GM21526 (cell line): ENCODE results near the gene SGCA.

Experiments used
- ATAC-seq: cut with Tn5 transposase; IDR thresholded peaks from one replicate; pipeline ENCODE4 v1.9.1; 2021; ENCODE audit warnings: moderate library complexity; ENCODE audit not compliant: unreplicated experiment, low FRiP score

SGCA gene

DNA sequence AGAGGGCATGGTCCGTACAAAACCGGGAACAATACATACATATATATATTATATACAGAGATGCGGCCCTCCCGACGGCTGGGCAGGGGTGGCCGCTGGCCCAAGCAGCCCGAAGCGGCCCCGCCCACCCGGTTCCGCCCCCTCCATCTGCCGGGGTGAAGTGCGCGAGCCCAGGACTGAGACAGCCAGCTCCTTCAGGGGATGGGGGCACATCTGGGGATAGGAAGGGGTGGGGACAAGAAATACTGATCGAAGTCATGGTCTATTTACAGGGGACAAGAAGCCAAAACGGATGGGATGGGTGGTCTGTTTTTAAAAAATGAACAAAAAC is 32.1 kb upstream of the SGCA start:
- ATAC-seq, result no peak

DNA sequence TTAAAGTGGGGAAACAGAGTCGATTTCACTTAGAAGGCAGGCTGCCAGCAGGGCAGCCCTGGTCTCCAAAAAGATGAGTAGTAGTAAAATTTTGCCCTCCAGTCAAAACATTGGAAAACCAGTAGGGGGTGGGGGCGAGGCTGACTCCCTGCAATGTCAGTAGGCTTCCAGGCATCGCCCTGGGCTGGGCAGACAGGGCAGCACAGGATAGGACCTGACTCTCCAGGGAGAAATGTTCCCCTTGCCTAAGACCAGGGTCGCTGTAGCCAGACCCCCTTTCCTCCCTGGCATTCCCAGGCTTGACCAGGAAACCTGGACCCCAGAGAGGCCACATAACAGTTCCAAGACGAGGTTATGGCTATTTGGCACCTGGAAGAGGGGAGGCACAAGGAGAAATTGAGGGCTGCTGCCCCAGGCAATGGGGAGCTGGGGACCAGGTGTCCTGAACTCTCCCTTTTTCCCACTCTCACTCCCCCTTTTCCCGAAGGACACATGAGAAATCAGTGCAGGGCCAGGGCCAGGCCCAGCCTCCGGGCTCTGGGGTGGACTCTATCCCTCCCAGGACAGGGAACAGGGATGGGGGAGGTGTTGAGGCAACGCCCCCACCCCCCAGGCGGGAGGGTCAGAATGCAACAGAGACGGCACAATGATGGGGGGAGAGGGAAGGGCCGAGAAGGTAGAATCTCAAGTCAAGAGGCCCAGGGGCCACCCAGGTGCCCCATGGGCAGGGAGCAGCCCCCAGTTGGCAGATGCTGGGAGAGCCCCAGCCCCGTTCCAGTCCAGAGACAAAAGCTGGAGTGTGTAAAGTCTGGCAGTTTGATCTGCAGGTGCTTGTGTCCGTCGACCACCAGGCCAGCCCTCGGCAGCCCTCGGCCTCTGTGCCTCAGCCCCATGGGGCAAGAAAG is 31.3 kb upstream of the SGCA start:
- no peak for ATAC-seq

DNA sequence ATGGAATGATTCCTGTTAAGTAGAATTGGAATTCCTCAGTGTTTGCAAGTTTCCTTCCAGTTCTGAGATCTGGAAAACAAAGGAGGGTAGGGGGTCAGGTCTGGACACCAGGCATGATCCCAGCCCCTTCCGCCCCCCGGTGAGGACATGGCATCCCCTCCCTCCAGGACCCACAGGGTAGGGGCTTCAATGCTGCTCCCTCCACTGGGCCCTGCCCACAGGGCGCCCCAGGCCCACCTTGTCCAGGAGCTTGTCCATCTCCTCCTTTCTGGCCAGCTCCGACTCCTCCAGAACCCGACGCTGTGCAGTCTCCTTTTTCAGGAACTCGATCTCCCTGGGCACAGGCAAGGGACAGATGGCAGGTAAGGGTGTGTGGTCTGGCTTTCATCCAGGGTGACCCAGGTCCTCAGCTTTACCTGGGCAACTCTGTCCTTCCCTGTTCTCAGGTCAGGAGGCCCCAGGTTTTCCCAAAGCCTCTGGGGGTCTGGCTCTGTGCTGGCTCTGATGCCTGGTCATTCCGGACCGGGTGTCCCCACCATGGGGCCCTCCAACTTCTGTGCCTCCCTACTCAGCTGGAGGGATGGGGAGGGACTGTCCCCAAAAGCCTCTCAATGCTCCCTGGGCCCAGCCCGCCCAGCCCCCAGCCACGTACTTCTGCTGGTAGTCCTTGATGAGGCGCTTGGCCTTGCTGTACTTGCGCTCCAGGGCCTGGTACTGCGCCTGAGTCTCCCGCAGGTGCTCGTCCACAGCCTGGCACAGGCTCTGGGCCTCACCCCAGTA is 30.3 kb upstream of the SGCA start:
- ATAC-seq, result no peak

DNA sequence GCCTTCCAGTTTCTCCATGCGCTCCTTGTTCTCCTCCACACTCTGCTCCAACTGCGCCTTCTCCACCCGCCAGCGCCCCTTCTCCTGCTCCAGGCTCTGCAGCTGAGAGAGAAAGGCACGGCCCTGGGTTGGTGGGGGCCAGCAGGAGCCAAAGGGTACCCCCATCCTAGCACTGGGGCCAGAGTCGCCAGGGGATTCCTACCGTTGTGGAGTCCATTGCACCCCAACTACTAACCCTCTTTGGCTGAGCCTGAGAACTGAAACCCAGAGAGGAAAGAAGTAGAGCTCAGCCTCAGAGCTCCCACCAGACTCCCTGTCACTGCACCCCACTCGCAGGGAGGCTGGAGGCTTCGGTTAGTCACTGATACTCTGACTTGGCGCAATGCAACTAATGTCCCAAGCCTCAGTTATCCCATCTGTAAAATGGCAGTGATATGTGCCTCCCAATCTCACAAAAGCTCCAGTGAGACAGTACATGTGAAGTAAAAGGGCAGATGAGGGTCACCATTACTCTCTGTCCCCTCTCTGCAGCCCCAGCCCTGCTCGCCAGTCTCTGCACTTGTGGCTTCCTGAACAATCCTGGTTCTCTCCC is 29.6 kb upstream of the SGCA start:
- ATAC-seq, result no peak

DNA sequence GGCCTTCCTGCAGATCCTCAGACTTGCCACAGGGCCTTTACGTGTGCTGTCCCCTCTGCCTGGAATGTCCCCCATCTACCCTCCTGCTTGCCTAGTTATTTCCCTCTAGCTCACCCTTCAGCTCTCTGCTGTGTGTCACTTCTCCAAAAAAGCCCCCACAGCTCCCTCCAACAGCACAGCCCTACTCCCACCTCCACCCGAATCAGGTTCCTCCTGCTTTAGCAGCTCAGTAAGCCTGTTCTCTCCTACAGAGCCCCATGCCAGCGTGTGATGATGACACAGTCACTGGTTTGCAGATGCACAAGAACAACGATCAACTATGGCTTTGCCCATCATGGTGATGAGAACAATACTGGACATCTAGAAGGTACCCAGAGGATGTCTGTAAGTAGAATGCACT is 28.8 kb upstream of the SGCA start:
- ATAC-seq, result no peak

DNA sequence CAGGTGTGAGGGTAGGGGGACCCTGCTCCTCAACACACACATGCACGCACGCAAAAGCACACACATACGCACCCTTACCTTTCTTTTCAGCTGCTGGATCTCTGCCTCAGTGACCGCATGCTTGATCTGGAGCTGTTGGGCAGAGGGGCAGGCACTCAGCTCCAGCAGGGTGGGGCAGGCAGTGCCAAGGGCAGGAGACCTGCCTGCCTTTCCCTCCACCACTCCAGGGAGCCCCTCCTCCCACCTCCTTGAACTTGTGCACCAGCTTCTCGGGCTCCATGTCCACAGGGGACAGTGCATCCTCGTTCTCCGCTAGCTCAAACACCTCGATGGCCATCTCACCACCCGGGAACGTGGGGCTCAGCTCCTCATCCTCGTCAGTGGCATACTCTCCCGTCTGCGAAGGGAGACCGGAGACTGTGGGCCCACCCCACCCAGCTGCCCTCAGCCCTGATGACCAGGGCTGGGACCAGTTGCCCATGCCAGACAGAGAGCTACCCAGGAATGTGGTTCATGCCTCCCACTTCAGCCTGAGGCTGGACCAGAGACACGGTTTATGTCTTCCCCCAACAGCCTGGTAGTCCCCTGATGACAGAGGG is 26.5 kb upstream of the SGCA start:
- ATAC-seq, result no peak

DNA sequence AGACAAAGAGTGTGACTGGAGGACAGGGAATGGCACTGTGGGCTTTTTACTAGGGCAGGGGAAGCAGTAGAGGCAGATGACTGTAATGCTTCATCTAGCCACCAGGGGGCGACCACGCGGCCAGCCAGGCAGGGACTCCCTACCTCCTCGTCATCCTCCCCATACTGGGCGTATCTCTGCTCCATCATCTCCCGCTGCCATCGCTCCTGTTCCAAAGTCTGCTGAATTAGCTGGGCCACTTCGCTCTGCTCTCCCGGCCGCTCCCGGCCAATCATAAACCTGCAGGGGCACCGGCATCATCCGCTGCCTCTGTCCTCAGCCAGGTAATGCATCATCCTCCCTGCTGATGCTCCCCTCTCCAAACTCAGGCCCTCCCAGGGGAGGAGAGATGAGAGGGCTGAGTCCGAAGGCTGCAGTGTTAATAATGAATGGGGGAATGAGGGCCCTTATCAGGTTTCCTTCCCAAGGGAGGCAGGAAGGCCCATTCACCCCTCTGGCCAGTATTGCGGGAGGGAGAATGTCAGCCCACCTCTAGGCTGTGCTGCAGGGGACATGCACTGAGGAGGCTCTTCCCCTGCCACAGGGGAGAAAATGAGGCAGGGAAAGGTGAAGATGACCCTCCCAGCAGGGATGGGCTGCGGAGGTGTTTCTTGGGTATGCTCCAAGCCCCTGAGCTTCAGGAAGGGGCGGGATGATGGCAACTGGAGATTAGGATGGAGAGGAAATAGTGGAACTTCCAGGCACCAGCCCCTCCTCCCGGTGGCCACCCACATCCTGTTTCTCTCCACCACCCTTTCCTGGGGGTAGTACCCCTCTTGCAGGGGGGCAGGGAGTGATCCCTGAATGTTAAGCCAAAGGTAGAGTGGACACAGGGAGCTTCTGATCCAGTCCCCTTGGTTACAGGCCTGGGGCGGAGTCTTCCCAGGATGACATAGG is 25.6 kb upstream of the SGCA start:
- no peak for ATAC-seq

DNA sequence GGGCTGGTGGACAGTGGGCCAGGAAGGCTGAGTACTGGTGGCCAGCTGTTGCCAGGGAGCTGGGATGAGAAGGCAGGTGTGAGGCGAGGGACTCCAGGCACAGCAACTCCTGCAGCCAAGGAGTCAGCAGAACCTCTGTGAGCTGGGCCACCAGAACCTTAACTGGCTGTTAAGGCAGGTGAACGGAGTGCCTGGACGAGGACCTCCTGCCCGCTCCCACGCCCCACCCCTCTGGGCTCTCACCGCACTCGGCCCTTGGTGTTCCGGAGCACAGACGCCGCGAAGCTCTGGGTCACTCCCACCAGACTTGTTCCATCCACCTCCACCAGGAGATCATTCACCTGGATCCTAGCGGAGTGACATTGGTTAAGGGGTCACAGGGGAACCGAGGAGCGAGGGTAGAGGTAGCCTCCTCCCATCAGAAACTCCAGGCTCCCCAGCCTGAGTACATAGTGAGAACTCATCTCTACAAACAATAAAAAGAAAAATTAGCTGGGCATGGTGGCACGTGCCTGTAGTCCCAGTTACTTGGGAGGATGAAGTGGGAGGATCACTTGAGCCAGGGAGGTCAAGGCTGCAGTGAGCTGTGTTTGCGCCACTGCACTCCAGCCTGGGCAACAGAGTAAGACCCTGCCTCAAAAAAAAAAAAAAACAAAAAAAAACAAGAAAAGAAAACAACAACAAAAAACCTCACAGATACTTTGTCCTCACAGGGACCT is 24.6 kb upstream of the SGCA start:
- no peak for ATAC-seq

DNA sequence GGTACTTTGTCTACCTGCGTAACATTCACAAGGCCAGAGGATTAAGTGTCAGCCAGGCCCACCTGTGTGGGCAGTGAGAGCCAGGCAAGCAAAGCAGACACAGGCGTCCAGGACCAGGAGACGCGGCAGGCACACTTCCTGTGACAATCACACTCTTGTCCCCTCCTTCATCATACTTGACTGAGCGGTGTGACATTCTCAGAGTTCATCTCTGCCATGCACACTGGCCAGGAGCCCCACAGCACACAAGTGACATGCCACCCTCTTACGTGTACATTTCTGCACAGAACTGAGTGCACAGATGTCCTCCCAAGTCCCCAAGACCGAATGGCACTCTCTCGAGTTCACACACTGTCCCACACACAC is 24.1 kb upstream of the SGCA start:
- no peak for ATAC-seq

DNA sequence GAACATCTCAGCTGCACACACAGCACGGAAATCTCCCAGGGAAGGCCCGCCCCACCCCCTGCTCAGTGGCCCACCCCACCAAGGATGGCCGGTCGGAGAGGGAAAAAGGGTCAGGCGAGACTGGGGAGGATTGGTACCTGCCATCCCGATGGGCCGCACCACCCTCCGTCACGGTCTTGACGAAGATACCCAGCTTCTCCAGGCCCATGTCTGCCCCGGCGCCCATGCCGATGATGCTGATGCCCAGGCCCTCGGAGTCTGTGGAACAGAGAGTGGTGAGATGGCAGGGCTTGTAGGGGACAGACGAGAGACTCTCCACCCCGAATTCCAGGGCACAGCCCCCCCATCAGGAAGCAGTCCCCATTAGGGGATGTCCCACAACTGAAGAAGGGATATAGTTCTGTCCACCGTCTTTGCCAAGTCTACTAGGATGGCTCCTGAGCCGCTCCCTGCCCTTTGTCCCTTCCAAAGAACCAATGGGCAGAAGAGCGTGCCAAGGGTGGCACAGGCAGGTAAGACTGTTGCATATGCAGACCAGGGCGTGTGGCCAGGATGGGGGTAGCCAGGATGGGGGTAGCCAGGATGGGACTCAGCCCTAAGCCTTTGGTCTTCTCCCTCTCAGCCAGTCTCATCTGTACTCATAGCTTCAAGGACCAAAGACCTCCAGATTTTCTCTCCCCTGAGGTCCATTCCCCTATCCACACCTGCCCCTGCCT is 22.2 kb upstream of the SGCA start:
- no peak for ATAC-seq

DNA sequence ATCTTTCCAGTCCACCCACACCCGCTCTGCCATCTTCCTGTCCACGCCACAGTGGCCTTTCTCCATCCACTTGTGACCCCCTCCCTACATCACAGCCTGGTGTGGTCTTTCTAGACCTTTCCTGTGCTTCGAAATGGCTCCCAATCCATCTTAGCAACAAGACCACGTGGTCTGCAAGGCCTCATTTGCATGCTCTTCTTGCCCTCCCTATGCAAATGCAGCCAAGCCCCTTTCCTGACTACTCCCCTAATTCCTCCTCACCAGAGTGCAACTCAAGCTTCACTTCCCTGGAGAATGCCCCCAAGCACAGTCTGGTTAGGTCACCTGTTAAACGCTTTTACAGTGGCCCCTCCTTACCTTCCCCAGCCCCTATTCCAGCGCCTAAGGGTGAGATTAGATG is 21.4 kb upstream of the SGCA start:
- ATAC-seq, result no peak

DNA sequence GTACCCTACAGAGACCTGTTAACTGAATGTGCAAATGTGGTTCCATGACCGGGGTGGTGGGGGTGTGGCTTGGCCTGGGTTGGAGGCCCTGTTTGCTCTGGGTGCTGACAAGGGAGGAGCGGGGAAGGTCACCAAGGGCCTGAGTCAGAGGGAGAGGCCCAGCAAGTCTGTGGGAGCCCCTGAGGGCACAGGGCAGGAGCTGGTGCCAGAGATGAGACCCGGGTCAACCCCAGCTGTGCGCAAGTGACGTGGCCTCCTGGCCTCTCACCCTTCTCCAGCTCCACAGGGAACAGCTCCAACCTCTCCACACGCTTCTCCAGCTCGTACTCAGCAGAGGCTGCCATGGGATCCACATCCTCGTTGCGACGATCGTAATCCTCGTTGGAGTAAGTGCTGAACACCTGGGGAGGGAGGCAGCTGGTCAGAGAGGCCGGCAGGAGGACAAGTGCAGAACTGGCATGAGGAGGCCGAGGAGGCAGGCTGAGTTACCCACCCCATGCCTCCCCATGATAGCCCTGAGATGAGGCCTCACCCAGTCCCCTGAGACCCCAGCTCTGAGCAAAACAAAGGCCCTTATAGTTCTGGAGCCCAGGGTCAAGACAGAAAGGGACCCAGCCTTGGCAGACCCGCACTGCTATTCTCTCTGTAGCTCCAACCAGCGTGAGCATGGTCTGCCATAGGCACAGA is 20.8 kb upstream of the SGCA start:
- no peak for ATAC-seq

DNA sequence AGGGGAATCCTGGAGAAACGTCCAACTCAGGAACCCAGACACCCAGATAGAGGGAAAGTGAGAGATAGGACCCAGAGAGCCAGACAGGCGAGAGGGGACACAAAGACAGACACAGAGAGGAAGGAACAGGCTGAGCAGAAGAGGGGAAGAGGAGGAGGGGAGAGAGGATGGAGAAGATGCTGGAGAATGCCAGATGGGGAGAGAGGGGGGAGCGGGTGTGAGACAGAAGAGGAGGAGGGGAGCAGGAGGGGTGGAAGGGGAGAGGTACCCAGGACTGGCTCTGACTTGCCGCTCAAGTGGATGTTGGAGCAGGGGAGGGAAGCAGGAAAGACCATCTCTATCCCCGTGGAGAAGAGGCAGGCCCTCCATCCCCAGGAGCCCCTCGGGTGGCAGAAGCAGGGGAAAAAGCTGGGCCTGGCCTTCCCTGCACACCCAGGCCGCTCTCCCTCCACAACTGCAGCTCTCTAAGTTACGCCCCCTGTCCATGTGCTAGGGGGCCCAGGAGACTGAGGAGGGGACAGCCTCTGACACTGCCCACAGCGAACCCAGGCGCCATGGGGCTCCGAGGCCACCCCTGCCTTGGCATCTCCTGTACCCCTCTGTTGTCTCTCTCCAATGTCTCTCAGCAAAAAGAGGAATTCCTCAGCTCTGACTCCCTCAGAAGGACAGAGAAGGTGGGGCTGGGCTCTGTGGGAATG is 20.1 kb upstream of the SGCA start:
- ATAC-seq, result no peak

DNA sequence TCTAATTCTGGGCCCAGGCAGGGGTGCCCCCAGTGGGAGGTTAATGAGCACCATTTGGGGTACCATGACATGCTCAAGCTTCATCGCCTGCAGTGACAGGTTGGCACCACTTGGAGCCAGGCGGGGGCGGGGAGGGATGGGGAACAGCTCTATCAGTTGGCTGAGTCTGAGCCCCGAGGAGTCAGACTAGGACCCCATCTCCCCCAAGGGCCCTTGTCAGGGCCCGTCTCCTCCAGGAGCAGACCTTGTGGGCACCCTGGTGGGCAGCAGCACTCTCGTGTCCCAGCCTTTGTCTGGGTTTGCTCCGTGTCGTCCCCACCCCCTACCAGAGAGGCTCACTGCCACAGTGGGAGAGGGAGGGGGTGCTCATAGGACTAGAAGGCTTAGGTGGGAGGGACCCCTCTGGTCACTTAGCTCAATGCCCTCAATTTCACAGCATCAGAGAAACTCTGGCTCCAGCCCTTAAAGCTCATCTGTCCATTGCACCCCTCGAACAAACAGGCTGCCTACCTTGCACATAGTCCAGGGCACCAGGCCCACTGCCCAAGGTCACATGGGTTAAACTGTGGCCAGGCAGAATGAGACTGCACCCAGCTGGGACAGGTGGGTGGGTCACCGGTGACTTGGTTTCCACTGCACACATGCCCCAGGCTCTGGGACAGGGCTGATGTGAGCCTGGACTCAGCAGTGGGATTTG is 19.4 kb upstream of the SGCA start:
- ATAC-seq, result no peak

DNA sequence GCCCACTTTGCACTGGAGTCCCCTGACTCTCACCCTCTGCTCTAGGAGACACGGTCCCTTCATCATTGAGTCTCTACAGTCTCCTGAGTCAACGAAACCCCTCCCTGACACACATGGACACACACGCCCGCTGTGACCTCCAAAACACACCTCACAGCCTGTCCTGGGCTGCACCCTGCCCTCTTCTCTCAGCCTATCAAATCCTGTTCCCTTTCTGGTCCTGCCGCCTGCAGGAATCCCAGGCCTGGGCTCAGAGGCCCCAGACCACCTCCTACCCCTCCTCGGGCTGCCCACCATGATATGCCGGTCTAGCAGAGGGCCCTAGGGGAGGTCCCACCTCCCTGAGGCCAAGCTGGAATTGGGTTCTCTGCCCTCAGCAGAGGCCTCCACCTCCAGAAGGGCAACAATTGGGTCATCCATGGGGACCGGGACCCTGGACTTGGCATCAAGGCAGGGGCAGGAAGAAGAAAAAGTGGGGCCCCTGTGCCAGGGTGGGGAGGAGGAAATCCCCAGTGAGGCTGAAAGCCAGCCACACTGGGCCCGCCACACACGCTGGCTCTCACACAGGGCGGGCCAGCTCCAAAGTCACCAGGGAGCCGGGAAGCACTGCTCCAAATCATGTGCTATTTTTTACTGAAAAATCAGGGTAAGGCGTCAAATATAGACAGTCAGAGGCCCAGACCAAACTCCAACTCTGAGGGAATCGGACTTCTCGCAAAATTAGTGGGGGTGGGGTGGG is 18.7 kb upstream of the SGCA start:
- no peak for ATAC-seq

DNA sequence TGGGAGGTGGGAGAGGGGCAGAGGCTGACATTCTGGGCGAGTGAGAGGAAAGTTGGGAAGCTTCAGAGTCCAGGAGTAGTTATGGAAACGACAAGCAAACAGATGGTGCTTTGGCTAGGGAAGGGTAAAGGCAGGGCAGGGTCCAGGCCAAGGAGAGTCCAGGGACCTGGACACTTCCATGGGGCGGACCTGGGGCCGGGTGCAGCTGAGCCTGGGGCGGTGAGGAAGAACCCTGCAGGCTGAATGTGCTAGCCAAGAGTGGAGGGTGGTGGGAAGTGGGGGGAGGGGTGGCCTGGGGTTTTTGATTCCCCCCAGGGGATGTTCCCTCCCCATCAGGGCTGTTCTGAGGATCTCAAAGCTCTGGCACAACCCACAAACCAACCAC is 18.0 kb upstream of the SGCA start:
- ATAC-seq, result no peak
